GM18873 (cell line): Measurements from ENCODE around the gene APOL2.
"Not testable (repeated sequence)": the region's sequence is repeated elsewhere in the genome, so short reads cannot be mapped to it uniquely, and the experiment has no call there.

Experiments
- ATAC-seq: cut with Tn5 transposase; IDR thresholded peaks from one replicate; pipeline ENCODE4 v1.9.1; 2021; ENCODE audit warnings: mild to moderate bottlenecking, moderate library complexity, moderate number of reproducible peaks; ENCODE audit not compliant: unreplicated experiment, low FRiP score

APOL2 gene

GRCh38 chr22:36263886-36264664 is 24.7 kb upstream of the APOL2 start:
- not testable (repeated sequence) for ATAC-seq

GRCh38 chr22:36263216-36263673 is 23.9 kb upstream of the APOL2 start:
- not testable (repeated sequence) for ATAC-seq

GRCh38 chr22:36262307-36262706 is 23.0 kb upstream of the APOL2 start:
- ATAC-seq: not testable (repeated sequence)

GRCh38 chr22:36261675-36262074 is 22.3 kb upstream of the APOL2 start:
- ATAC-seq: not testable (repeated sequence)

GRCh38 chr22:36259615-36260300 is 20.4 kb upstream of the APOL2 start:
- ATAC-seq: no peak

- ATAC-seq: no peak
Measured at GRCh38 chr22:36258701-36259614, 19.6 kb upstream of the APOL2 start.

GRCh38 chr22:36257948-36258670 is 18.8 kb upstream of the APOL2 start:
- no peak for ATAC-seq

GRCh38 chr22:36257308-36257707 is 18.0 kb upstream of the APOL2 start:
- no peak for ATAC-seq

GRCh38 chr22:36256478-36256877 is 17.2 kb upstream of the APOL2 start:
- ATAC-seq: no peak

GRCh38 chr22:36255572-36255971 is 16.2 kb upstream of the APOL2 start:
- not testable (repeated sequence) for ATAC-seq

GRCh38 chr22:36253523-36254490 is 14.5 kb upstream of the APOL2 start:
- ATAC-seq: no peak

GRCh38 chr22:36252754-36253522 is 13.6 kb upstream of the APOL2 start, which contains the start of gene APOL1:
TSS of gene APOL1 (plus strand) at chr22:36253133. CDS start at chr22:36254956, 1,823 bp downstream.
- ATAC-seq: no peak

- not testable (repeated sequence) for ATAC-seq
Measured at GRCh38 chr22:36251979-36252608, 12.8 kb upstream of the APOL2 start.

- ATAC-seq: not testable (repeated sequence)
Measured at GRCh38 chr22:36250292-36250960, 11.1 kb upstream of the APOL2 start.

- ATAC-seq: no peak
Measured at GRCh38 chr22:36249160-36249559, 9.8 kb upstream of the APOL2 start.

- ATAC-seq: no peak
Measured at GRCh38 chr22:36247955-36248354, 8.6 kb upstream of the APOL2 start.

- no peak for ATAC-seq
Measured at GRCh38 chr22:36246718-36247117, 7.4 kb upstream of the APOL2 start.
